HCT116 (cell line): ENCODE measurements around the gene MYOF. TPM values are rescaled to one million over a fixed set of nuclear protein-coding genes. Genes with fewer than 3 reads are reported as not detected.

Experiments
- ATAC-seq: fragments of 200-7000 bp; cut with Tn5 transposase; 2 replicates; pipeline ENCODE4 v1.9.1; 2020; ENCODE audit warnings: mild to moderate bottlenecking, moderate library complexity
- BruUV-seq: library from RNA; stranded (reverse); fragments of 400-500 nt; replicated peaks from 2 replicates; lab custom pipeline; 2021; lab: Mats Ljungman, UMichigan
- CTCF ChIA-PET: fragments of 300-600 bp; sonication (Branson Sonifier 250); formaldehyde crosslinking; loops from one replicate; lab custom pipeline; 2021; ENCODE audit warnings: antibody characterized with exemption; lab: Charles Lee
- POLR2A ChIA-PET: fragments of 300-600, 350-600 bp; sonication (Branson Sonifier 250); formaldehyde crosslinking; loops from one replicate; lab custom pipeline; 2021; ENCODE audit warnings: antibody characterized with exemption; lab: Charles Lee
- RAD21 ChIA-PET, 2 experiments: fragments of 300-600 bp; sonication (Branson Sonifier 250); formaldehyde crosslinking; loops; one replicate each; lab custom pipeline; 2023; ENCODE audit warnings: low total read pairs in 2 of 2; ENCODE audit not compliant: uncharacterized antibody in 2 of 2, unreplicated experiment in 2 of 2, low non-redundant PET in 1 of 2; lab: Charles Lee
- DNase-seq: peaks from one replicate; pipeline ENCODE4 v3.0.0-alpha.2; 2010; ENCODE audit warnings: low read depth, low spot score
- H2AFZ ChIP-seq: fragments of 200-600 bp; shearing (Covaris generic), sonication (generic); 2 replicates; pipeline ENCODE4 v1.6.1; 2017; ENCODE audit warnings: low read depth, mixed run types, mixed read lengths, antibody characterized with exemption, low read length; ENCODE audit not compliant: poor library complexity, severe bottlenecking
- H3K27ac ChIP-seq: 2 replicates; pipeline ENCODE4 v1.5.1; 2012; ENCODE audit warnings: low read depth, low read length
- H3K27me3 ChIP-seq: fragments of 200-600 bp; sonication (generic); 2 replicates; pipeline ENCODE4 v1.6.1; 2016; ENCODE audit warnings: mixed run types, low read length, mixed read lengths; ENCODE audit not compliant: insufficient read depth
- H3K36me3 ChIP-seq, 2 experiments: fragments of 200-500 bp in 1 of 2; fragments of 200-600 bp in 1 of 2; sonication (Bioruptor generic) in 1 of 2; sonication (generic) in 1 of 2; 2 replicates each; pipeline versions ENCODE4 v1.5.1 to v1.6.1; 2014 to 2016; ENCODE audit warnings: low read length in 2 of 2, inconsistent platforms in 1 of 2, mixed read lengths in 1 of 2, mixed run types in 1 of 2; ENCODE audit not compliant: insufficient read depth in 2 of 2, control insufficient read depth in 1 of 2
- H3K4me1 ChIP-seq, 2 experiments: fragments of 200-600 bp in 1 of 2; sonication (generic) in 1 of 2; 2 replicates each; pipeline versions ENCODE4 v1.5.1 to v1.6.1; 2012 to 2017; ENCODE audit warnings: low read length in 2 of 2, inconsistent platforms in 1 of 2, mild to moderate bottlenecking in 1 of 2, mixed read lengths in 1 of 2, mixed run types in 1 of 2, moderate library complexity in 1 of 2; ENCODE audit not compliant: insufficient read depth in 2 of 2, control insufficient read depth in 1 of 2
- H3K4me2 ChIP-seq: fragments of 200-600 bp; sonication (generic); 2 replicates; pipeline ENCODE4 v1.6.1; 2017; ENCODE audit warnings: mixed run types, low read length, mixed read lengths
- H3K4me3 ChIP-seq, 2 experiments: fragments of 200-600 bp in 1 of 2; sonication (generic) in 1 of 2; replicated peaks in 1 of 2; 2 replicates each; pipeline ENCODE4 v1.5.1; 2011 to 2016; ENCODE audit warnings: low read length in 2 of 2, control low read depth in 1 of 2, low read depth in 1 of 2, mild to moderate bottlenecking in 1 of 2, mixed read lengths in 1 of 2, mixed run types in 1 of 2
- H3K79me2 ChIP-seq: fragments of 200-600 bp; sonication (generic); 2 replicates; pipeline ENCODE4 v1.6.1; 2017; ENCODE audit warnings: mild to moderate bottlenecking, mixed run types, low read length, moderate library complexity, mixed read lengths; ENCODE audit not compliant: insufficient read depth
- H3K9ac ChIP-seq: fragments of 200-600 bp; sonication (generic); 2 replicates; pipeline ENCODE4 v1.6.1; 2016; ENCODE audit warnings: low read length, mixed read lengths
- H3K9me2 ChIP-seq: fragments of 200-600 bp; sonication (generic), shearing (Covaris generic); 2 replicates; pipeline ENCODE4 v1.6.1; 2017; ENCODE audit warnings: mixed run types, mild to moderate bottlenecking, moderate library complexity; ENCODE audit not compliant: insufficient read depth
- H3K9me3 ChIP-seq, 2 experiments: fragments of 200-500 bp in 1 of 2; fragments of 200-600 bp in 1 of 2; sonication (Bioruptor generic) in 1 of 2; sonication (generic) in 1 of 2; 2 replicates each; pipeline ENCODE4 v1.6.1; 2014 to 2017; ENCODE audit warnings: low read length in 2 of 2, mixed read lengths in 2 of 2, inconsistent platforms in 1 of 2, low read depth in 1 of 2, mild to moderate bottlenecking in 1 of 2, mixed run types in 1 of 2, moderate library complexity in 1 of 2; ENCODE audit not compliant: control insufficient read depth in 1 of 2, insufficient read depth in 1 of 2
- H4K20me1 ChIP-seq: fragments of 200-600 bp; sonication (generic), shearing (Covaris generic); 2 replicates; pipeline ENCODE4 v1.6.1; 2017; ENCODE audit warnings: mixed run types, mild to moderate bottlenecking, moderate library complexity; ENCODE audit not compliant: insufficient read depth
- EZH2 ChIP-seq: fragments of 200-600 bp; sonication (generic); IDR thresholded peaks from 2 replicates; pipeline ENCODE4 v1.6.1; 2017; ENCODE audit warnings: antibody characterized with exemption, mixed run types
- EZH2phosphoT487 ChIP-seq: fragments of 200-600 bp; IDR thresholded peaks from 2 replicates; pipeline ENCODE4 v1.6.1; 2018; ENCODE audit warnings: antibody characterized with exemption, borderline replicate concordance
- FOSL1 ChIP-seq: IDR thresholded peaks from 2 replicates; pipeline ENCODE4 v1.6.1; 2012; ENCODE audit warnings: low read depth
- POLR2AphosphoS5 ChIP-seq: IDR thresholded peaks from 2 replicates; pipeline ENCODE4 v1.6.1; 2011; ENCODE audit warnings: mild to moderate bottlenecking, low read depth, low read length, moderate library complexity
- RAD21 ChIP-seq: IDR thresholded peaks from 2 replicates; pipeline ENCODE4 v1.6.1; 2012; ENCODE audit warnings: low read depth, mild to moderate bottlenecking
- SP1 ChIP-seq: IDR thresholded peaks from 2 replicates; pipeline ENCODE4 v1.6.1; 2012; ENCODE audit warnings: low read depth
- ZNF274 ChIP-seq: fragments of 200-500 bp; sonication (Bioruptor generic); IDR thresholded peaks from 2 replicates; pipeline ENCODE4 v1.6.1; 2014; ENCODE audit warnings: mild to moderate bottlenecking, low read depth, low read length, inconsistent platforms
- intact Hi-C: fragments of 100-400 bp; cut with micrococcal nuclease; formaldehyde crosslinking; loops from 2 replicates; pipeline ENCODE4 v1.10.0; 2022
- total RNA-seq: library from RNA; stranded (reverse); gene quantifications from one replicate; pipeline ENCODE4 v1.2.1, GENCODE V29; 2021; ENCODE audit not compliant: unreplicated experiment

Gene MYOF
- total RNA-seq, 1 experiment from 2014 or later = 250 TPM

- POLR2A ChIA-PET = no interaction called here
- Histone ChIP-seq H3K36me3 (peaks cover 69 to 87% of the 10 kb centered on the region in 2 experiments), H3K4me1 (no peaks in the 10 kb centered on the region), H3K4me3 (no peak overlapping the region), H3K4me2 (no peak overlapping the region), H3K27me3 (no peaks in the 10 kb centered on the region), H2AFZ (no peak overlapping the region), H3K9me2 (no peaks in the 10 kb centered on the region), H3K9ac (no peak overlapping the region), H3K27ac (no peak overlapping the region), H3K9me3 (no peaks in the 10 kb centered on the region), H3K79me2 (peaks cover 7% of the 10 kb centered on the region; the same call in 1 of the 2 replicates), H4K20me1 (no peaks in the 10 kb centered on the region)
- BruUV-seq = no TSS peak
- no peak for ATAC-seq
- CTCF ChIA-PET = no interaction called here
- no peak for DNase-seq
- TF ChIP-seq SP1 (no peak), EZH2phosphoT487 (no peak), POLR2AphosphoS5 (no peak), ZNF274 (no peak), RAD21 (no peak)
- intact Hi-C loops = loop anchor here (10.0 kb wide), 1 partner anchor 315 kb away; no protein-coding TSS in a partner anchor
- RAD21 ChIA-PET = no interaction called here
These were observed 112.5 kb downstream of the MYOF start for GRCh38 chr10:93369588-93370164.

GRCh38 chr10:93368210-93368609 is 113.9 kb downstream of the MYOF start:
- Histone ChIP-seq H3K4me3 (no peak overlapping the region), H3K79me2 (no peaks in the 10 kb centered on the region; the same call in 1 of the 2 replicates), H3K9me2 (no peaks in the 10 kb centered on the region), H3K9ac (no peak overlapping the region), H3K27ac (no peak overlapping the region), H3K36me3 (peaks cover 65 to 88% of the 10 kb centered on the region in 2 experiments), H3K4me1 (no peaks in the 10 kb centered on the region), H3K4me2 (no peak overlapping the region), H3K9me3 (no peaks in the 10 kb centered on the region), H2AFZ (no peak overlapping the region), H3K27me3 (no peaks in the 10 kb centered on the region), H4K20me1 (no peaks in the 10 kb centered on the region)
- no peak for ATAC-seq
- no TSS peak for BruUV-seq
- RAD21 ChIA-PET = no interaction called here
- TF ChIP-seq EZH2 = no peak
- no peak for TF ChIP-seq FOSL1
- TF ChIP-seq SP1 = no peak
- no peak for DNase-seq
- CTCF ChIA-PET = no interaction called here
- intact Hi-C loops = no loop called here
- POLR2A ChIA-PET = no interaction called here
